WTC11 (cell line): ENCODE data around the gene LDB2.

Experiments
- ATF1 ChIP-seq: sonication (generic); formaldehyde crosslinking; IDR thresholded peaks from 2 replicates; pipeline ENCODE4 v1.8.1; 2023; ENCODE audit warnings: mild to moderate bottlenecking, moderate library complexity, missing genetic modification reagents
- ATF6 ChIP-seq: sonication (generic); formaldehyde crosslinking; IDR thresholded peaks from 2 replicates; pipeline ENCODE4 v1.8.1; 2023; ENCODE audit warnings: mild to moderate bottlenecking, missing genetic modification reagents
- EMX1 ChIP-seq: fragments of 250-450 bp; sonication (Bioruptor Pico); IDR thresholded peaks from 2 replicates; pipeline ENCODE4 v1.8.0; 2021; ENCODE audit warnings: mild to moderate bottlenecking
- MYBL2 ChIP-seq: sonication (generic); formaldehyde crosslinking; IDR thresholded peaks from 2 replicates; pipeline ENCODE4 v1.8.1; 2023; ENCODE audit warnings: mild to moderate bottlenecking, moderate library complexity, missing genetic modification reagents
- NFYB ChIP-seq: sonication (generic); formaldehyde crosslinking; conservative IDR thresholded peaks from 2 replicates; pipeline ENCODE4 v1.8.0; 2022; ENCODE audit warnings: low read depth, missing genetic modification reagents
- SOX15 ChIP-seq: fragments of 250-450 bp; sonication (Bioruptor Pico); IDR thresholded peaks from 2 replicates; pipeline ENCODE4 v1.9.0; 2021; ENCODE audit warnings: mild to moderate bottlenecking
- SP1 ChIP-seq: sonication (generic); formaldehyde crosslinking; conservative IDR thresholded peaks from 2 replicates; pipeline ENCODE4 v1.8.1; 2022; ENCODE audit warnings: missing genetic modification reagents
- TEAD4 ChIP-seq: sonication (generic); formaldehyde crosslinking; IDR thresholded peaks from 2 replicates; pipeline ENCODE4 v1.8.0; 2022; ENCODE audit warnings: mild to moderate bottlenecking, missing genetic modification reagents
- USF2 ChIP-seq: sonication (generic); formaldehyde crosslinking; IDR thresholded peaks from 2 replicates; pipeline ENCODE4 v1.8.1; 2023; ENCODE audit warnings: mild to moderate bottlenecking, missing genetic modification reagents, moderate library complexity
- ZBTB21 ChIP-seq: sonication (generic); formaldehyde crosslinking; IDR thresholded peaks from 2 replicates; pipeline ENCODE4 v1.8.1; 2023; ENCODE audit warnings: mild to moderate bottlenecking, missing genetic modification reagents, borderline replicate concordance
- ZNF416 ChIP-seq: fragments of 250-450 bp; sonication (Bioruptor Pico); IDR thresholded peaks from 2 replicates; pipeline ENCODE4 v1.9.0; 2021; ENCODE audit warnings: mild to moderate bottlenecking, inconsistent platforms
- TF ChIP-seq, protein P1 (sequence below): sonication (generic); formaldehyde crosslinking; IDR thresholded peaks from 2 replicates; pipeline ENCODE4 v1.8.0; 2022; ENCODE audit warnings: mild to moderate bottlenecking, missing genetic modification reagents
- TF ChIP-seq, protein P2 (sequence below): fragments of 200-600 bp; IDR thresholded peaks from 2 replicates; pipeline ENCODE4 v1.8.0; 2022; ENCODE audit warnings: antibody characterized with exemption
- TF ChIP-seq, protein P3 (sequence below): sonication (generic); formaldehyde crosslinking; IDR thresholded peaks from 2 replicates; pipeline ENCODE4 v1.8.0; 2022; ENCODE audit warnings: mild to moderate bottlenecking, missing genetic modification reagents

DNA sequence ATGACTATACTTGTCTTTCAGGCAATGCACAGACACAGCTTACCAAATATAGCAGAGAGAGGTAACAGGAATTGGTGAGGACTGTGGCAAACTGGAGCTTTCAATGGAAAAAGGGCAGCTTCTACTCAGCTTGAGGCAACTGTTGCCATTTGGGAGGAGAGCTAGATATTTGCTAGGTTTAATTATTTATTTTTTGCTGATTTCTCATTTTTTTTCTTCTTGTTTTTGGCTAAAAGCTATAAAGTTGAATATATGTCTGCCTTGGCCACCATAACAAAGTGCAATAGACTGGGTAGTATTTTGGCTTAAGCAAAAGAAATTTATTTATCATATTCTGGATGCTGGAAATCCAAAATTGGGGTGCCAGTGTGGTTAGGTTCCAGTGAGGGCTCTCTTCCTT lies 93.9 kb downstream of the LDB2 start:
- TF ChIP-seq, protein P1, sequence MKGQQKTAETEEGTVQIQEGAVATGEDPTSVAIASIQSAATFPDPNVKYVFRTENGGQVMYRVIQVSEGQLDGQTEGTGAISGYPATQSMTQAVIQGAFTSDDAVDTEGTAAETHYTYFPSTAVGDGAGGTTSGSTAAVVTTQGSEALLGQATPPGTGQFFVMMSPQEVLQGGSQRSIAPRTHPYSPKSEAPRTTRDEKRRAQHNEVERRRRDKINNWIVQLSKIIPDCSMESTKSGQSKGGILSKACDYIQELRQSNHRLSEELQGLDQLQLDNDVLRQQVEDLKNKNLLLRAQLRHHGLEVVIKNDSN (CRISPR knock-in tag): no peak
- TF ChIP-seq, protein P2, sequence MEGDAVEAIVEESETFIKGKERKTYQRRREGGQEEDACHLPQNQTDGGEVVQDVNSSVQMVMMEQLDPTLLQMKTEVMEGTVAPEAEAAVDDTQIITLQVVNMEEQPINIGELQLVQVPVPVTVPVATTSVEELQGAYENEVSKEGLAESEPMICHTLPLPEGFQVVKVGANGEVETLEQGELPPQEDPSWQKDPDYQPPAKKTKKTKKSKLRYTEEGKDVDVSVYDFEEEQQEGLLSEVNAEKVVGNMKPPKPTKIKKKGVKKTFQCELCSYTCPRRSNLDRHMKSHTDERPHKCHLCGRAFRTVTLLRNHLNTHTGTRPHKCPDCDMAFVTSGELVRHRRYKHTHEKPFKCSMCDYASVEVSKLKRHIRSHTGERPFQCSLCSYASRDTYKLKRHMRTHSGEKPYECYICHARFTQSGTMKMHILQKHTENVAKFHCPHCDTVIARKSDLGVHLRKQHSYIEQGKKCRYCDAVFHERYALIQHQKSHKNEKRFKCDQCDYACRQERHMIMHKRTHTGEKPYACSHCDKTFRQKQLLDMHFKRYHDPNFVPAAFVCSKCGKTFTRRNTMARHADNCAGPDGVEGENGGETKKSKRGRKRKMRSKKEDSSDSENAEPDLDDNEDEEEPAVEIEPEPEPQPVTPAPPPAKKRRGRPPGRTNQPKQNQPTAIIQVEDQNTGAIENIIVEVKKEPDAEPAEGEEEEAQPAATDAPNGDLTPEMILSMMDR: no peak
- TF ChIP-seq TEAD4 (CRISPR knock-in tag) (no peak), MYBL2 (CRISPR knock-in tag) (no peak), NFYB (CRISPR knock-in tag) (no peak), SOX15 (CRISPR knock-in tag) (no peak), ATF1 (CRISPR knock-in tag) (no peak), USF2 (CRISPR knock-in tag) (no peak), ATF6 (no peak), EMX1 (CRISPR knock-in tag) (no peak), SP1 (CRISPR knock-in tag) (no peak), ZBTB21 (no peak), ZNF416 (CRISPR knock-in tag) (no peak)
- TF ChIP-seq, protein P3, sequence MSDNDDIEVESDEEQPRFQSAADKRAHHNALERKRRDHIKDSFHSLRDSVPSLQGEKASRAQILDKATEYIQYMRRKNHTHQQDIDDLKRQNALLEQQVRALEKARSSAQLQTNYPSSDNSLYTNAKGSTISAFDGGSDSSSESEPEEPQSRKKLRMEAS (CRISPR knock-in tag): no peak
